GM21723 (cell line): ENCODE data around the gene TNIK.

ENCODE experiments used
- ATAC-seq: cut with Tn5 transposase; IDR thresholded peaks from one replicate; pipeline ENCODE4 v1.9.1; 2021; ENCODE audit warnings: mild to moderate bottlenecking, moderate library complexity; ENCODE audit not compliant: unreplicated experiment

Gene TNIK

GRCh38 chr3:171177056-171177455 lies 283.1 kb downstream of the TNIK start:
- ATAC-seq, result no peak

- no peak for ATAC-seq
These were observed 283.8 kb downstream of the TNIK start for GRCh38 chr3:171176244-171176933.

- ATAC-seq, result no peak
These were observed 284.4 kb downstream of the TNIK start for GRCh38 chr3:171175741-171176234.

GRCh38 chr3:171173736-171174135 lies 286.5 kb downstream of the TNIK start:
- ATAC-seq, result no peak

GRCh38 chr3:171172070-171172469 lies 288.1 kb downstream of the TNIK start:
- ATAC-seq, result no peak

GRCh38 chr3:171169866-171170265 lies 290.3 kb downstream of the TNIK start:
- ATAC-seq, result no peak

GRCh38 chr3:171169443-171169842 lies 290.8 kb downstream of the TNIK start:
- no peak for ATAC-seq

- no peak for ATAC-seq
These were observed 291.7 kb downstream of the TNIK start for GRCh38 chr3:171168551-171168950.

- no peak for ATAC-seq
These were observed 292.1 kb downstream of the TNIK start for GRCh38 chr3:171168086-171168485.

- peak; percentile 44 for ATAC-seq
These were observed 294.2 kb downstream of the TNIK start for GRCh38 chr3:171165983-171166382.

- peak; percentile 70 for ATAC-seq
These were observed 294.7 kb downstream of the TNIK start for GRCh38 chr3:171165499-171165921.

GRCh38 chr3:171164067-171164465 lies 296.1 kb downstream of the TNIK start:
- ATAC-seq, result no peak

- no peak for ATAC-seq
These were observed 296.8 kb downstream of the TNIK start for GRCh38 chr3:171163101-171164066.

GRCh38 chr3:171160325-171160724 lies 299.9 kb downstream of the TNIK start:
- no peak for ATAC-seq

GRCh38 chr3:171159822-171160157 lies 300.4 kb downstream of the TNIK start:
- ATAC-seq, result no peak

- ATAC-seq, result no peak
These were observed 301.0 kb downstream of the TNIK start for GRCh38 chr3:171159024-171159821.

- no peak for ATAC-seq
These were observed 302.2 kb downstream of the TNIK start for GRCh38 chr3:171157980-171158379.

GRCh38 chr3:171157286-171157685 lies 302.9 kb downstream of the TNIK start:
- no peak for ATAC-seq

GRCh38 chr3:171156401-171157010 lies 303.7 kb downstream of the TNIK start:
- no peak for ATAC-seq

- no peak for ATAC-seq
These were observed 305.0 kb downstream of the TNIK start for GRCh38 chr3:171155122-171155700.
